Measurements from ENCODE around the gene SFXN5. TPM values are rescaled to one million over a fixed set of nuclear protein-coding genes. Genes with fewer than 3 reads are reported as not detected.
A peak's percentile ranks its signal among the peaks of the same experiment; 100 is the strongest.

SFXN5 gene
- polyA plus RNA-seq, 1 donor (not counting 4 experiments of a cell fraction or from before 2014, with no cell fraction given), result 6.3 TPM

GRCh38 chr2:73063909-73064875 lies 7.3 kb downstream of the SFXN5 start:
- TF ChIP-seq EZH2 (IDR thresholded peaks at IDR 0.05; ENCODE audit: low read length) (no peak), CTCF (optimal IDR thresholded peaks at IDR 0.05 in 1 of 3, IDR thresholded peaks at IDR 0.05 in 1 of 3, conservative IDR thresholded peaks at IDR 0.05 in 1 of 3; ENCODE audit: extremely low read depth in 1 of 3, insufficient read depth in 2 of 3, low read length in 3 of 3) (no peak)
- DNase-seq (ENCODE audit: low read depth, low spot score) (no peak), FAIRE-seq (no peak)
- H3K27ac ChIP-seq (ENCODE audit: control insufficient read depth, insufficient read depth, low read length), result peak overlapping the region; percentile 69
- peaks cover 4% of the 10 kb centered on the region for H3K79me2 ChIP-seq (ENCODE audit: control insufficient read depth, insufficient read depth, low read length)
- peaks cover 30% of the 10 kb centered on the region for H3K4me1 ChIP-seq (ENCODE audit: control insufficient read depth, extremely low read depth, insufficient read depth, low read length)
- H3K4me2 ChIP-seq (ENCODE audit: control insufficient read depth, extremely low read depth, insufficient read depth, low read depth, low read length), result peak overlapping the region; percentile 65
- no peaks in the 10 kb centered on the region for H3K9me3 ChIP-seq (ENCODE audit: control insufficient read depth, low read depth, low read length)
- H3K9ac ChIP-seq (ENCODE audit: control insufficient read depth, extremely low read depth, insufficient read depth, low read length), result peak overlapping the region; percentile 53
- peak overlapping the region in 1 of 3 experiments; percentile 13 for H3K4me3 ChIP-seq (ENCODE audit: control insufficient read depth in 2 of 3, extremely low read depth in 1 of 3, insufficient read depth in 2 of 3, low read depth in 1 of 3, low read length in 3 of 3)
- no peaks in the 10 kb centered on the region for H3K9me1 ChIP-seq (ENCODE audit: control insufficient read depth, extremely low read depth, insufficient read depth, low read length)
- no peaks in the 10 kb centered on the region for H3K27me3 ChIP-seq (ENCODE audit: control insufficient read depth, extremely low read depth, insufficient read depth, low read length)
- H3K36me3 ChIP-seq (ENCODE audit: control insufficient read depth in 2 of 2, extremely low read depth in 1 of 2, insufficient read depth in 2 of 2, low read length in 2 of 2), result peaks cover 0 to 3% of the 10 kb centered on the region in 2 experiments
- dilution Hi-C loops (cut with MboI; ENCODE audit: extremely low pct_ligation_motif_present, low sequenced_read_pairs), result no loop called here
- H4K20me1 ChIP-seq (ENCODE audit: control insufficient read depth, extremely low read depth, insufficient read depth, low read length), result no peaks in the 10 kb centered on the region
- H2AFZ ChIP-seq (ENCODE audit: control insufficient read depth, low read length), result peak overlapping the region; percentile 68

DNA sequence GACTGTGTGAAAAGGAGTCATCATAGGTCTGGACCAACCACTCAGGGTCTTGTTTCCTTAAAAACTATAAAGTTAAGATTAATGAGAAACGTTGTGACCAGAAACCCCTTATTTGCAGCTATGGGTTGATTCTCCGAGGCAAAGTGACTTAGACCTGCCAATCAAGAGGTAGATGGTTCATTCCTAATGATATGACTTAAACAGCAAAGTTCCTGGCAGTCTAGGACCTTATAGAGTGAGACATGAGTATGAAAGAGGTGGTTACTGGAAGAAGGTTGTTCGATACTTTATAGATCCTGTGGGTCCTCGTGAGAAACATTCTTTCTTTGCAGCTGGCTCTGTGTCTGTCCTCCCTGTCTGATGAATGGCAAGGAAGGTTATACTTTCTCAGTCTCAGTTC lies 8.0 kb downstream of the SFXN5 start:
- Histone ChIP-seq H3K4me2 (ENCODE audit: control insufficient read depth, extremely low read depth, insufficient read depth, low read depth, low read length) (peak overlapping the region; percentile 65), H3K27me3 (ENCODE audit: control insufficient read depth, extremely low read depth, insufficient read depth, low read length) (no peaks in the 10 kb centered on the region), H3K79me2 (ENCODE audit: control insufficient read depth, insufficient read depth, low read length) (peaks cover 4% of the 10 kb centered on the region), H3K27ac (ENCODE audit: control insufficient read depth, insufficient read depth, low read length) (peak overlapping the region; percentile 69), H3K9me1 (ENCODE audit: control insufficient read depth, extremely low read depth, insufficient read depth, low read length) (no peaks in the 10 kb centered on the region), H4K20me1 (ENCODE audit: control insufficient read depth, extremely low read depth, insufficient read depth, low read length) (no peaks in the 10 kb centered on the region), H3K9me3 (ENCODE audit: control insufficient read depth, low read depth, low read length) (no peaks in the 10 kb centered on the region), H3K36me3 (ENCODE audit: control insufficient read depth in 2 of 2, extremely low read depth in 1 of 2, insufficient read depth in 2 of 2, low read length in 2 of 2) (peaks cover 0 to 3% of the 10 kb centered on the region in 2 experiments), H3K9ac (ENCODE audit: control insufficient read depth, extremely low read depth, insufficient read depth, low read length) (no peak overlapping the region), H2AFZ (ENCODE audit: control insufficient read depth, low read length) (peak overlapping the region; percentile 23), H3K4me3 (ENCODE audit: control insufficient read depth in 2 of 3, extremely low read depth in 1 of 3, insufficient read depth in 2 of 3, low read depth in 1 of 3, low read length in 3 of 3) (no peak overlapping the region), H3K4me1 (ENCODE audit: control insufficient read depth, extremely low read depth, insufficient read depth, low read length) (peaks cover 24% of the 10 kb centered on the region)
- dilution Hi-C loops (cut with MboI; ENCODE audit: extremely low pct_ligation_motif_present, low sequenced_read_pairs), result no loop called here
- FAIRE-seq, result no peak
- TF ChIP-seq CTCF (optimal IDR thresholded peaks at IDR 0.05 in 1 of 3, IDR thresholded peaks at IDR 0.05 in 1 of 3, conservative IDR thresholded peaks at IDR 0.05 in 1 of 3; ENCODE audit: extremely low read depth in 1 of 3, insufficient read depth in 2 of 3, low read length in 3 of 3) (no peak), EZH2 (IDR thresholded peaks at IDR 0.05; ENCODE audit: low read length) (no peak)
- no peak for DNase-seq (ENCODE audit: low read depth, low spot score)
